Ascending aorta (tissue), 2 donors: ENCODE results near the gene HIVEP3. TPM values are rescaled to one million over a fixed set of nuclear protein-coding genes. Genes with fewer than 3 reads are reported as not detected.

Source experiments
- DNase-seq, 2 donors: peaks; one replicate each; pipeline ENCODE4 v3.0.0-alpha.2; 2019; ENCODE audit warnings: low spot score in 2 of 2
- H3K27ac ChIP-seq, 2 donors: fragments of 200-600 bp; sonication (generic); one replicate each; pipeline ENCODE4 v1.5.1; 2016 to 2017; ENCODE audit warnings: mild to moderate bottlenecking in 1 of 2
- H3K27me3 ChIP-seq: fragments of 200-600 bp; sonication (generic); one replicate; pipeline ENCODE4 v1.5.1; 2017
- H3K36me3 ChIP-seq, 2 donors: fragments of 200-600 bp; sonication (generic); one replicate each; pipeline ENCODE4 v1.5.1; 2016
- H3K4me1 ChIP-seq, 2 donors: fragments of 200-600 bp; sonication (generic); one replicate each; pipeline ENCODE4 v1.5.1; 2016 to 2017; ENCODE audit warnings: mild to moderate bottlenecking in 1 of 2
- H3K4me3 ChIP-seq, 2 donors: fragments of 200-600 bp; sonication (generic); one replicate each; pipeline ENCODE4 v1.5.1; 2016 to 2017; ENCODE audit warnings: mild to moderate bottlenecking in 1 of 2
- H3K9me3 ChIP-seq, 2 donors: fragments of 200-600 bp; sonication (generic); one replicate each; pipeline ENCODE4 v1.5.1; 2016
- CTCF ChIP-seq, 3 experiments: fragments of 200-600 bp in 2 of 3; fragments of 450-650 bp in 1 of 3; sonication (generic) in 2 of 3; IDR thresholded peaks; one replicate each; pipeline ENCODE4 v1.5.1; 2016 to 2019; ENCODE audit warnings: antibody characterized with exemption in 3 of 3, mild to moderate bottlenecking in 1 of 3, moderate library complexity in 1 of 3
- intact Hi-C: fragments of 100-400 bp; cut with DNase I; formaldehyde crosslinking; loops from one replicate; pipeline ENCODE4 v1.15.1; 2023
- total RNA-seq: library from RNA; depleted of rRNA; stranded (reverse); fragments of >200 nt; gene quantifications from one replicate; pipeline ENCODE4 v1.1.0, GENCODE V29; 2016

Gene HIVEP3
- total RNA-seq, 1 donor from 2014 or later: 0.32 TPM

- H3K36me3 ChIP-seq: no peaks in the 10 kb centered on the region
- H3K9me3 ChIP-seq: no peaks in the 10 kb centered on the region
- intact Hi-C loops: no loop called here
- DNase-seq: no peak
- H3K4me1 ChIP-seq: no peaks in the 10 kb centered on the region
- no peaks in the 10 kb centered on the region for H3K27me3 ChIP-seq
- TF ChIP-seq CTCF (IDR thresholded peaks at IDR 0.05): no peak
- no peak overlapping the region for H3K27ac ChIP-seq
- H3K4me3 ChIP-seq: no peak overlapping the region
Measured at GRCh38 chr1:41765152-41765551, 153.6 kb downstream of the HIVEP3 start.

- TF ChIP-seq CTCF (IDR thresholded peaks at IDR 0.05): no peak
- H3K27ac ChIP-seq: no peak overlapping the region
- no peak overlapping the region for H3K4me3 ChIP-seq
- H3K9me3 ChIP-seq: no peaks in the 10 kb centered on the region
- H3K36me3 ChIP-seq: no peaks in the 10 kb centered on the region
- DNase-seq: no peak
- no peaks in the 10 kb centered on the region for H3K4me1 ChIP-seq
- no peaks in the 10 kb centered on the region for H3K27me3 ChIP-seq
- intact Hi-C loops: no loop called here
Measured at GRCh38 chr1:41764656-41765055, 154.1 kb downstream of the HIVEP3 start.

- no peaks in the 10 kb centered on the region for H3K4me1 ChIP-seq
- no peak overlapping the region for H3K27ac ChIP-seq
- no peak for DNase-seq
- H3K4me3 ChIP-seq: no peak overlapping the region
- no peak for TF ChIP-seq CTCF (IDR thresholded peaks at IDR 0.05)
- no peaks in the 10 kb centered on the region for H3K27me3 ChIP-seq
- H3K36me3 ChIP-seq: no peaks in the 10 kb centered on the region
- intact Hi-C loops: no loop called here
- no peaks in the 10 kb centered on the region for H3K9me3 ChIP-seq
Measured at GRCh38 chr1:41762777-41763176, 155.9 kb downstream of the HIVEP3 start.

- Histone ChIP-seq H3K4me1 (no peaks in the 10 kb centered on the region), H3K9me3 (no peaks in the 10 kb centered on the region), H3K27ac (no peak overlapping the region), H3K36me3 (no peaks in the 10 kb centered on the region), H3K4me3 (no peak overlapping the region), H3K27me3 (no peaks in the 10 kb centered on the region)
- DNase-seq: no peak
- intact Hi-C loops: no loop called here
- TF ChIP-seq CTCF (IDR thresholded peaks at IDR 0.05): no peak
Measured at GRCh38 chr1:41762251-41762650, 156.5 kb downstream of the HIVEP3 start.

GRCh38 chr1:41758904-41759548 is 159.7 kb downstream of the HIVEP3 start:
- TF ChIP-seq CTCF (IDR thresholded peaks at IDR 0.05): no peak
- no peaks in the 10 kb centered on the region for H3K27me3 ChIP-seq
- no peaks in the 10 kb centered on the region for H3K36me3 ChIP-seq
- H3K4me3 ChIP-seq: no peak overlapping the region
- no peaks in the 10 kb centered on the region for H3K9me3 ChIP-seq
- no peak overlapping the region for H3K27ac ChIP-seq
- DNase-seq: no peak
- intact Hi-C loops: no loop called here
- no peaks in the 10 kb centered on the region for H3K4me1 ChIP-seq

GRCh38 chr1:41758500-41758899 is 160.2 kb downstream of the HIVEP3 start:
- DNase-seq: no peak
- no peaks in the 10 kb centered on the region for H3K4me1 ChIP-seq
- intact Hi-C loops: no loop called here
- H3K27ac ChIP-seq: no peak overlapping the region
- no peaks in the 10 kb centered on the region for H3K27me3 ChIP-seq
- no peak overlapping the region for H3K4me3 ChIP-seq
- H3K36me3 ChIP-seq: no peaks in the 10 kb centered on the region
- no peak for TF ChIP-seq CTCF (IDR thresholded peaks at IDR 0.05)
- no peaks in the 10 kb centered on the region for H3K9me3 ChIP-seq
